ENCODE results near the gene ADAMTS3.

Gene ADAMTS3

DNA sequence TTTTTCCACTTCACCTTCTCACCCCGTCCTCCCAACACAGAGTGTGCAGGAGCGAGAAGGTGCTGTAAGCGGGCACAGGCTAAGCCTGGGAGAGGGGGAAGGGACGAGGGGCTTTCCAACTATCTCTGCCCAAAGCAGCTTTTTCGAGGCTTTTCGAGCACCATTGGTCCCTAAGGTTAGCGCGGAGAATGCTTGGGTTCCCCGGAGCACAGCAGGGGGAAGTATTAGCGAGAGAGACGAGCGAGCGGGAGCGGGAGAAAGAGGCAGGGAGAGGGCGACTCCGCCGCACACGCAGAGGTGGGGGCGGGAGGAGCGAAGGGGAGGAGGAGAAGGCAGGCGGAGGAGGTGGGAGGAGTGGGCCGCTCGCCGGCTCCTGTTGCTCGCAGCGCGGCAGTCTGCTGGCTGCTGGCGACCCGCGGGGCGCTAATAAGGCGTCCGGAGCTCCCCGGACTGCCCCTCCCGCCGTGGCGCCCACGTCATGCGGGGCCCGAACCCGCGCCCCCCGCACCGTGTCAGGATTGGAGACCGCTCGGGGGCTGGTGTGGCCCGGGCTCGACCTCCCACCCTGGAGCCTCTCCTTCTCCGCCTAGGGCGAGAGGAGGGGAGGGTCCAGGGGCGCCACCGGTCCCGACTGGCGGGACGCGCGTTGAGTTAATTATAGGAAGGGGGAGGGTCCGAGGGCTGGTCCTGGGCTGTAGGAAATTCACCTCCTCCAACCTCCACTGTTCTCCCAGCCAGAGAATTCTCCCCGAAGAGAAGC is at the start of gene ADAMTS3:
TSS of gene ADAMTS3 (minus strand) at position 263 of the 760 bp plus-strand sequence. CDS start 459 bp downstream, outside the sequence.
- Mint-ChIP-seq H3K36me3 (ENCODE audit: low read depth) (no peaks in the 10 kb centered on the region), H3K9me3 (no peaks in the 10 kb centered on the region), H3K27ac (peak within 1 kb of the TSS; percentile 84 to 98 (median 95)), H3K4me1 (peaks cover 24% of the 10 kb centered on the region), H3K27me3 (ENCODE audit: low read depth) (no peaks in the 10 kb centered on the region), H3K4me3 (peak within 1 kb of the TSS; percentile 88 to 97 (median 93))
- TF ChIP-seq CTCF (IDR thresholded peaks at IDR 0.05; ENCODE audit: unreplicated experiment in 3 of 3) = no peak

DNA sequence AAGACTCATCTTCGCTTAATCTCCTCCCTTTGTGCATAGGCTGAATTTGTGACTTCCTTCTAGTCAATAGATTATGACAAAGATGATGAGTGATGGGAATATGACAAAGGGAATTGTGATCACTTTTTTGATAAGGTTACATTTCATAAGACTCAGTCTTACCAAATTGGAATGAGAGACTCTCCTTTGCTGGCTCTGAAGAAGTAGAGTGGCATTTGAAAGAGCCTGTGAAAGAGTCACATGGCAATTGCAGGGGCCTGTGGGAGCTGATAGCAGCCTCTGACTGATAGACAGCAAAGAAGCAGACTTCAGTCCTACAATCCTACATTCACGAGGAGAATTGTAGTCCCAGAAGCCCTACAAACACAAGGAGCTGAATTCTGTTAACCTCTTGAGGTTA is 44.9 kb upstream of the ADAMTS3 start:
- no peaks in the 10 kb centered on the region for H3K27me3 Mint-ChIP-seq (ENCODE audit: low read depth)
- H3K4me3 Mint-ChIP-seq = no peak overlapping the region
- no peaks in the 10 kb centered on the region for H3K4me1 Mint-ChIP-seq
- TF ChIP-seq CTCF (IDR thresholded peaks at IDR 0.05; ENCODE audit: unreplicated experiment in 3 of 3) = no peak
- peaks cover 7% of the 10 kb centered on the region for H3K9me3 Mint-ChIP-seq
- H3K27ac Mint-ChIP-seq = no peak overlapping the region
- H3K36me3 Mint-ChIP-seq (ENCODE audit: low read depth) = no peaks in the 10 kb centered on the region

GRCh38 chr4:72606751-72607150 is 37.7 kb upstream of the ADAMTS3 start:
- no peak overlapping the region for H3K4me3 Mint-ChIP-seq
- no peaks in the 10 kb centered on the region for H3K27me3 Mint-ChIP-seq (ENCODE audit: low read depth)
- peaks cover 16% of the 10 kb centered on the region for H3K9me3 Mint-ChIP-seq
- H3K36me3 Mint-ChIP-seq (ENCODE audit: low read depth) = peaks cover 5% of the 10 kb centered on the region
- no peaks in the 10 kb centered on the region for H3K4me1 Mint-ChIP-seq
- TF ChIP-seq CTCF (IDR thresholded peaks at IDR 0.05; ENCODE audit: unreplicated experiment in 3 of 3) = no peak
- H3K27ac Mint-ChIP-seq = no peak overlapping the region

GRCh38 chr4:72604324-72604723 is 35.3 kb upstream of the ADAMTS3 start:
- peaks cover 5% of the 10 kb centered on the region for H3K36me3 Mint-ChIP-seq (ENCODE audit: low read depth)
- no peak overlapping the region for H3K4me3 Mint-ChIP-seq
- peaks cover 16% of the 10 kb centered on the region for H3K9me3 Mint-ChIP-seq
- no peaks in the 10 kb centered on the region for H3K4me1 Mint-ChIP-seq
- no peak overlapping the region for H3K27ac Mint-ChIP-seq
- TF ChIP-seq CTCF (IDR thresholded peaks at IDR 0.05; ENCODE audit: unreplicated experiment in 3 of 3) = no peak
- no peaks in the 10 kb centered on the region for H3K27me3 Mint-ChIP-seq (ENCODE audit: low read depth)

GRCh38 chr4:72602396-72603376 is 33.7 kb upstream of the ADAMTS3 start:
- no peak overlapping the region for H3K4me3 Mint-ChIP-seq

More at GRCh38 chr4:72602396-72603376, 33.7 kb upstream of the ADAMTS3 start:
- Mint-ChIP-seq H3K27me3 (ENCODE audit: low read depth) (no peaks in the 10 kb centered on the region), H3K4me1 (no peaks in the 10 kb centered on the region), H3K9me3 (peaks cover 13% of the 10 kb centered on the region), H3K36me3 (ENCODE audit: low read depth) (peaks cover 5% of the 10 kb centered on the region), H3K27ac (no peak overlapping the region)
- no peak for TF ChIP-seq CTCF (IDR thresholded peaks at IDR 0.05; ENCODE audit: unreplicated experiment in 3 of 3)

All from nephron (organoid).